Measurements from ENCODE around the gene RAVER1.
"Not testable (repeated sequence)": the region's sequence is repeated elsewhere in the genome, so short reads cannot be mapped to it uniquely, and the experiment has no call there.

The RAVER1 gene

GRCh38 chr19:10344780-10345179 is 11.5 kb upstream of the RAVER1 start:
- DNase-seq: no peak

GRCh38 chr19:10343495-10343894 is 10.2 kb upstream of the RAVER1 start:
- no peak for DNase-seq

- no peak for DNase-seq
Observed at GRCh38 chr19:10339977-10340376, 6.6 kb upstream of the RAVER1 start.

GRCh38 chr19:10339380-10339960 is 6.1 kb upstream of the RAVER1 start, which contains the start of gene ICAM3:
Gene ICAM3, minus strand, starts transcription at chr19:10339624. Its CDS starts 10 bp downstream, at chr19:10339614.
- peak; percentile 34 for DNase-seq

GRCh38 chr19:10338940-10339339 is 5.6 kb upstream of the RAVER1 start:
- no peak for DNase-seq

- not testable (repeated sequence) for DNase-seq
Observed at GRCh38 chr19:10336725-10337124, 3.4 kb upstream of the RAVER1 start.

GRCh38 chr19:10335352-10335985 is 2.1 kb upstream of the RAVER1 start:
- no peak for DNase-seq

- peak; percentile 20 for DNase-seq
Observed at GRCh38 chr19:10334588-10335351, 1.4 kb upstream of the RAVER1 start.

GRCh38 chr19:10333758-10334587 is 644 bp upstream of the RAVER1 start:
- DNase-seq: no peak

GRCh38 chr19:10332158-10332964 is 968 bp downstream of the RAVER1 start:
- no peak for DNase-seq

- DNase-seq: no peak
Observed at GRCh38 chr19:10329555-10329954, 3.8 kb downstream of the RAVER1 start.

GRCh38 chr19:10328558-10329429 is 4.5 kb downstream of the RAVER1 start:
- no peak for DNase-seq

GRCh38 chr19:10327793-10328192 is 5.5 kb downstream of the RAVER1 start:
- no peak for DNase-seq

- no peak for DNase-seq
Observed at GRCh38 chr19:10325732-10326131, 7.6 kb downstream of the RAVER1 start.

GRCh38 chr19:10321874-10322835 is 11.2 kb downstream of the RAVER1 start:
- no peak for DNase-seq

- DNase-seq: no peak
Observed at GRCh38 chr19:10321417-10321797, 11.9 kb downstream of the RAVER1 start.

- no peak for DNase-seq
Observed at GRCh38 chr19:10320602-10321416, 12.5 kb downstream of the RAVER1 start.

- DNase-seq: no peak
Observed at GRCh38 chr19:10318807-10319682, 14.3 kb downstream of the RAVER1 start.
